SK-N-SH treated with all-trans-retinoic acid at 6 μM for 48 hours (cell line): ENCODE measurements around the gene NXN.

Experiments
- ATAC-seq: fragments of 200-7000 bp; cut with Tn5 transposase; 3 replicates; pipeline ENCODE4 v1.9.1; 2020; ENCODE audit warnings: mild to moderate bottlenecking, moderate library complexity
- ARNTL ChIP-seq: fragments of 450-650 bp; formaldehyde crosslinking; IDR thresholded peaks from 2 replicates; pipeline ENCODE4 v1.5.0; 2020; ENCODE audit warnings: low read depth, mild to moderate bottlenecking, moderate library complexity, borderline replicate concordance
- BACH2 ChIP-seq: fragments of 250-450 bp; sonication (Bioruptor Pico); IDR thresholded peaks from 2 replicates; pipeline ENCODE4 v1.9.0; 2021; ENCODE audit warnings: mild to moderate bottlenecking, borderline replicate concordance
- CREB5 ChIP-seq: fragments of 250-450 bp; sonication (Bioruptor Pico); IDR thresholded peaks from 2 replicates; pipeline ENCODE4 v1.5.1; 2020; ENCODE audit warnings: low read depth, mild to moderate bottlenecking, moderate library complexity
- CSDC2 ChIP-seq: fragments of 250-450 bp; sonication (Bioruptor Pico); IDR thresholded peaks from 2 replicates; pipeline ENCODE4 v1.5.0; 2020; ENCODE audit warnings: mild to moderate bottlenecking, moderate library complexity
- CSRNP3 ChIP-seq: fragments of 250-450 bp; sonication (Bioruptor Pico); IDR thresholded peaks from 2 replicates; pipeline ENCODE4 v1.5.1; 2021; ENCODE audit warnings: mild to moderate bottlenecking, moderate library complexity
- ESRRG ChIP-seq: fragments of 250-450 bp; sonication (Bioruptor Pico); IDR thresholded peaks from 2 replicates; pipeline ENCODE4 v1.6.1; 2021; ENCODE audit warnings: mild to moderate bottlenecking
- GLIS3 ChIP-seq: fragments of 250-450 bp; sonication (Bioruptor Pico); IDR thresholded peaks from 2 replicates; pipeline ENCODE4 v1.5.0; 2020; ENCODE audit warnings: mild to moderate bottlenecking, moderate library complexity
- OSR1 ChIP-seq: fragments of 250-450 bp; sonication (Bioruptor Pico); IDR thresholded peaks from 2 replicates; pipeline ENCODE4 v1.8.0; 2022; ENCODE audit warnings: moderate library complexity, mild to moderate bottlenecking, inconsistent platforms
- PPARA ChIP-seq: fragments of 250-450 bp; sonication (Bioruptor Pico); IDR thresholded peaks from 2 replicates; pipeline ENCODE4 v1.5.0; 2020; ENCODE audit warnings: mild to moderate bottlenecking, borderline replicate concordance
- RARB ChIP-seq: fragments of 250-450 bp; sonication (Bioruptor Pico); IDR thresholded peaks from 2 replicates; pipeline ENCODE4 v1.8.0; 2021; ENCODE audit warnings: mild to moderate bottlenecking, moderate library complexity
- SNAI2 ChIP-seq: fragments of 250-450 bp; sonication (Bioruptor Pico); IDR thresholded peaks from 2 replicates; pipeline ENCODE4 v1.5.0; 2020; ENCODE audit warnings: mild to moderate bottlenecking, moderate library complexity
- TCF4 ChIP-seq: fragments of 250-450 bp; sonication (Bioruptor Pico); IDR thresholded peaks from 2 replicates; pipeline ENCODE4 v1.8.0; 2021; ENCODE audit warnings: mild to moderate bottlenecking, moderate library complexity, borderline replicate concordance
- TSHZ2 ChIP-seq: fragments of 250-450 bp; sonication (Bioruptor Pico); IDR thresholded peaks from 2 replicates; pipeline ENCODE4 v1.5.0; 2020; ENCODE audit warnings: mild to moderate bottlenecking, moderate library complexity
- ZC3H10 ChIP-seq: fragments of 250-450 bp; sonication (Bioruptor Pico); IDR thresholded peaks from 2 replicates; pipeline ENCODE4 v1.5.1; 2021; ENCODE audit warnings: mild to moderate bottlenecking, moderate library complexity
- ZFP3 ChIP-seq: fragments of 250-450 bp; sonication (Bioruptor Pico); IDR thresholded peaks from 2 replicates; pipeline ENCODE4 v1.5.0; 2020; ENCODE audit warnings: mild to moderate bottlenecking, moderate library complexity
- ZFP30 ChIP-seq: fragments of 450-650 bp; formaldehyde crosslinking; IDR thresholded peaks from 2 replicates; pipeline ENCODE4 v1.5.0; 2022; ENCODE audit warnings: mild to moderate bottlenecking, moderate library complexity
- ZNF565 ChIP-seq: fragments of 450-650 bp; formaldehyde crosslinking; conservative IDR thresholded peaks from 2 replicates; pipeline ENCODE4 v1.5.0; 2020; ENCODE audit warnings: low read depth, mild to moderate bottlenecking, moderate library complexity
- ZNF70 ChIP-seq: fragments of 450-650 bp; formaldehyde crosslinking; IDR thresholded peaks from 2 replicates; pipeline ENCODE4 v1.5.0; 2020; ENCODE audit warnings: mild to moderate bottlenecking, moderate library complexity
- ZNF8 ChIP-seq: fragments of 450-650 bp; formaldehyde crosslinking; IDR thresholded peaks from 2 replicates; pipeline ENCODE4 v1.5.0; 2020; ENCODE audit warnings: mild to moderate bottlenecking, moderate library complexity

The NXN gene

GRCh38 chr17:826778-827177 is 152.8 kb downstream of the NXN start (continued):
- TF ChIP-seq TSHZ2 (no peak), TCF4 (CRISPR knock-in tag) (no peak), ZC3H10 (CRISPR knock-in tag) (no peak)

- TF ChIP-seq CSDC2, result no peak
- TF ChIP-seq, all 23 proteins: peak for 0
- peak; percentile 46; the same call in 2 of the 3 replicates for ATAC-seq
Measured at GRCh38 chr17:825216-825615, 154.4 kb downstream of the NXN start.

GRCh38 chr17:824378-824777 is 155.2 kb downstream of the NXN start:
- TF ChIP-seq BACH2 (CRISPR knock-in tag) (no peak), CREB5 (CRISPR knock-in tag) (no peak), ZNF8 (no peak), ZFP3 (CRISPR knock-in tag) (no peak), CSRNP3 (CRISPR knock-in tag) (no peak), SNAI2 (CRISPR knock-in tag) (no peak), ARNTL (CRISPR knock-in tag) (no peak), ESRRG (CRISPR knock-in tag) (no peak), GLIS3 (no peak), ZNF70 (CRISPR knock-in tag) (no peak)

GRCh38 chr17:823501-823902 is 156.1 kb downstream of the NXN start:
- TF ChIP-seq OSR1 (CRISPR knock-in tag) (no peak), GLIS3 (no peak)
- no peak for ATAC-seq

More at GRCh38 chr17:824378-824777, 155.2 kb downstream of the NXN start:
- ATAC-seq, result no peak

- ATAC-seq, result no peak
- TF ChIP-seq SNAI2 (CRISPR knock-in tag), result no peak
- TF ChIP-seq ZNF70 (CRISPR knock-in tag), result no peak
- TF ChIP-seq RARB (CRISPR knock-in tag), result no peak
- TF ChIP-seq PPARA, result no peak
- no peak for TF ChIP-seq ESRRG (CRISPR knock-in tag)
- TF ChIP-seq ZFP30 (CRISPR knock-in tag), result no peak
- no peak for TF ChIP-seq CSDC2
Measured at GRCh38 chr17:819251-819650, 160.3 kb downstream of the NXN start.

GRCh38 chr17:814371-814770 is 165.2 kb downstream of the NXN start:
- TF ChIP-seq ZC3H10 (CRISPR knock-in tag), result no peak
- no peak for TF ChIP-seq RARB (CRISPR knock-in tag)
- no peak for TF ChIP-seq ZNF8
- no peak for TF ChIP-seq TSHZ2
- no peak for TF ChIP-seq ZNF565 (CRISPR knock-in tag)
- no peak for TF ChIP-seq ZFP30 (CRISPR knock-in tag)
- no peak for ATAC-seq
